Mesendoderm (in vitro differentiated cells): ENCODE results near the gene COG7.
"Not testable (repeated sequence)": the region's sequence is repeated elsewhere in the genome, so short reads cannot be mapped to it uniquely, and the experiment has no call there.

Source experiments
- DNase-seq: peaks from one replicate; pipeline ENCODE4 v3.0.0; 2013
- H2AK5ac ChIP-seq: 2 replicates; pipeline ENCODE4 v1.6.1; 2013; ENCODE audit warnings: low read length, inconsistent platforms
- H2BK120ac ChIP-seq: 2 replicates; pipeline ENCODE4 v1.6.1; 2013; ENCODE audit warnings: low read depth, mild to moderate bottlenecking, low read length, moderate library complexity, mixed read lengths
- H2BK15ac ChIP-seq: replicated peaks from 2 replicates; pipeline ENCODE4 v1.6.1; 2013; ENCODE audit warnings: low read depth, mild to moderate bottlenecking, moderate library complexity
- H2BK5ac ChIP-seq: 2 replicates; pipeline ENCODE4 v1.6.1; 2013; ENCODE audit warnings: low read length, inconsistent platforms
- H3K18ac ChIP-seq: 2 replicates; pipeline ENCODE4 v1.6.1; 2013; ENCODE audit warnings: mild to moderate bottlenecking, low read length, mixed read lengths
- H3K23ac ChIP-seq: one replicate; pipeline ENCODE4 v1.6.1; 2013; ENCODE audit warnings: low read length
- H3K27ac ChIP-seq: 2 replicates; pipeline ENCODE4 v1.5.1; 2013; ENCODE audit warnings: low read depth, mild to moderate bottlenecking, inconsistent platforms, low read length, moderate library complexity
- H3K27me3 ChIP-seq: 2 replicates; pipeline ENCODE4 v1.6.1; 2013; ENCODE audit warnings: low read length, control low read depth, mild to moderate bottlenecking, inconsistent platforms; ENCODE audit not compliant: insufficient read depth, poor library complexity
- H3K36me3 ChIP-seq: 2 replicates; pipeline ENCODE4 v1.6.1; 2013; ENCODE audit warnings: low read length, inconsistent platforms; ENCODE audit not compliant: control insufficient read depth, insufficient read depth
- H3K4ac ChIP-seq: one replicate; pipeline ENCODE4 v1.6.1; 2013; ENCODE audit warnings: low read depth, mild to moderate bottlenecking, low read length, moderate library complexity
- H3K4me1 ChIP-seq: 2 replicates; pipeline ENCODE4 v1.6.1; 2013; ENCODE audit warnings: low read depth, low read length, inconsistent platforms; ENCODE audit not compliant: control insufficient read depth
- H3K4me2 ChIP-seq: 2 replicates; pipeline ENCODE4 v1.6.1; 2013; ENCODE audit warnings: low read length
- H3K4me3 ChIP-seq: 2 replicates; pipeline ENCODE4 v1.5.1; 2013; ENCODE audit warnings: mild to moderate bottlenecking, low read length
- H3K56ac ChIP-seq: one replicate; pipeline ENCODE4 v1.6.1; 2013; ENCODE audit warnings: low read length
- H3K79me1 ChIP-seq: 2 replicates; pipeline ENCODE4 v1.6.1; 2013; ENCODE audit warnings: low read length, inconsistent platforms
- H3K79me2 ChIP-seq: 2 replicates; pipeline ENCODE4 v1.6.1; 2013; ENCODE audit warnings: mild to moderate bottlenecking, low read length; ENCODE audit not compliant: control insufficient read depth, insufficient read depth
- H3K9ac ChIP-seq: 2 replicates; pipeline ENCODE4 v1.6.1; 2013; ENCODE audit warnings: low read length, inconsistent platforms
- H4K5ac ChIP-seq: one replicate; pipeline ENCODE4 v1.6.1; 2013; ENCODE audit warnings: low read length
- H4K8ac ChIP-seq: one replicate; pipeline ENCODE4 v1.6.1; 2013; ENCODE audit warnings: low read depth, mild to moderate bottlenecking, control low read depth, low read length, moderate library complexity
- WGBS: extraction: QIAGEN DNeasy Blood & Tissue Kit; methylation state at CpG from one replicate; pipeline ENCODE4 v1.1.7; 2013; ENCODE audit warnings: low lambda C conversion rate, missing lambda C conversion rate; ENCODE audit not compliant: insufficient coverage; ENCODE audit errors: extremely low coverage; 5-methylcytosine and 5-hydroxymethylcytosine counted together

COG7 gene

GRCh38 chr16:23483492-23483891 lies 30.5 kb upstream of the COG7 start:
- not testable (repeated sequence) for H3K79me2 ChIP-seq, H3K56ac ChIP-seq, H3K4ac ChIP-seq, H3K23ac ChIP-seq, DNase-seq, H2BK5ac ChIP-seq, H3K27me3 ChIP-seq, H3K9ac ChIP-seq, H2AK5ac ChIP-seq, H2BK15ac ChIP-seq, H4K8ac ChIP-seq, H4K5ac ChIP-seq, H3K27ac ChIP-seq, H3K4me3 ChIP-seq, H3K18ac ChIP-seq, H3K4me2 ChIP-seq, H3K79me1 ChIP-seq, H2BK120ac ChIP-seq, H3K4me1 ChIP-seq
- WGBS, result no CpG with 5 or more reads among the region's 8 CpGs
- peaks cover 43% of the 10 kb centered on the region for H3K36me3 ChIP-seq

DNA sequence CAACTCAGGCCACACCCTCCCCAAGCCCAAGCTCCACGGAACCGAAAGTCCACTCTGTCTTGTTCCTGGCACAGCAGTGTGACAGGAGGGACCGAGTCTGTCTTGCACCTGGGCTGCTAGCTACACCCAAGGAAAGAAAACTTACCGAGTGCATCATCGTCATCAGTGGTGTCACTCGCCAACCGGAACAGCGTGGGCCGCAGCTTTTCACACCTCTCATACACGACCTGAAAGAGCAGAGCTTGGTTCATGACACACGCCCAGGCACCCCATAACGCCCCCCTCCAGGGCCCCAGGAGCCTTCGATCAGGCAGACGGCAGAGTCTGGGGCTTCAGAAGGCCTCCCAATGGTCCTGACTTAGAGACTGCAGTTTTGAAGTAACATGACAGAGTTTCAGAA lies 29.8 kb upstream of the COG7 start:
- WGBS, result no CpG with 5 or more reads among the region's 14 CpGs
- H3K36me3 ChIP-seq, result peaks cover 42% of the 10 kb centered on the region

GRCh38 chr16:23480257-23480656 lies 27.3 kb upstream of the COG7 start:
- no peak overlapping the region for H2BK15ac ChIP-seq
- no peaks in the 10 kb centered on the region for H3K79me2 ChIP-seq
- no CpG with 5 or more reads among the region's 4 CpGs for WGBS
- H2AK5ac ChIP-seq, result no peak overlapping the region
- no peaks in the 10 kb centered on the region for H3K4me1 ChIP-seq
- H2BK120ac ChIP-seq, result no peak overlapping the region
- H3K56ac ChIP-seq, result no peak overlapping the region
- peaks cover 31% of the 10 kb centered on the region for H3K36me3 ChIP-seq
- no peak overlapping the region for H3K9ac ChIP-seq
- H4K8ac ChIP-seq, result no peak overlapping the region
- H3K79me1 ChIP-seq, result no peaks in the 10 kb centered on the region
- H3K27ac ChIP-seq, result no peak overlapping the region
- no peak overlapping the region for H3K4me3 ChIP-seq
- DNase-seq, result no peak
- no peak overlapping the region for H3K4ac ChIP-seq
- no peak overlapping the region for H2BK5ac ChIP-seq
- H3K4me2 ChIP-seq, result no peak overlapping the region
- H4K5ac ChIP-seq, result no peak overlapping the region
- no peak overlapping the region for H3K23ac ChIP-seq
- H3K18ac ChIP-seq, result no peak overlapping the region
- no peaks in the 10 kb centered on the region for H3K27me3 ChIP-seq

More for the DNA sequence above, 29.8 kb upstream of the COG7 start:
- Histone ChIP-seq H2BK15ac (no peak overlapping the region), H3K9ac (no peak overlapping the region), H4K5ac (no peak overlapping the region), H3K23ac (no peak overlapping the region), H3K18ac (no peak overlapping the region), H3K4me2 (no peak overlapping the region), H3K79me2 (no peaks in the 10 kb centered on the region), H2BK5ac (no peak overlapping the region), H4K8ac (no peak overlapping the region), H3K4me1 (no peaks in the 10 kb centered on the region), H3K79me1 (no peaks in the 10 kb centered on the region), H3K27me3 (no peaks in the 10 kb centered on the region), H2AK5ac (no peak overlapping the region), H3K4ac (no peak overlapping the region), H3K4me3 (no peak overlapping the region), H3K27ac (no peak overlapping the region), H2BK120ac (no peak overlapping the region), H3K56ac (no peak overlapping the region)
- no peak for DNase-seq

DNA sequence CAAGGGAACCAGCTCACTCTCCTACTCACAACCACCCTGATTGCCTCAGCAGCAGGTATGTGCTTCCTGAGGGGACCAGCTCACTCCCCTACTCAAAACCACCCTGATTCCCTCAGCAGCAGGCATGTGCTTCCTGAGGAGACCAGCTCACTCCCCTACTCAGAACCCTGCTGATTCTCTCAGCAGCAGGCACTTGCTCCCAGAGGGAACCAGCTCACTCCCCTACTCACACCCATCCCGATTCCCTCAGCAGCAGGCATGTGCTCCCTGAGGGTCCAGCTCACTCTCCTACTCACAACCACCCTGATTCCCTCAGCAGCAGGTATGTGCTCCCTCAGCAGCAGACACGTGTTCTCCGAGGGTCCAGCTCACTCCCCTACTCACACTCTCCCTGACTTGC lies 26.1 kb upstream of the COG7 start:
- H3K4me2 ChIP-seq, result no peak overlapping the region
- no peak for DNase-seq
- no CpG with 5 or more reads among the region's 3 CpGs for WGBS
- no peaks in the 10 kb centered on the region for H3K4me1 ChIP-seq
- H3K27ac ChIP-seq, result no peak overlapping the region
- no peak overlapping the region for H2BK15ac ChIP-seq
- no peak overlapping the region for H3K56ac ChIP-seq
- no peaks in the 10 kb centered on the region for H3K27me3 ChIP-seq
- H4K8ac ChIP-seq, result no peak overlapping the region
- no peak overlapping the region for H2BK120ac ChIP-seq
- no peak overlapping the region for H3K4me3 ChIP-seq
- no peaks in the 10 kb centered on the region for H3K79me2 ChIP-seq
- H3K79me1 ChIP-seq, result no peaks in the 10 kb centered on the region
- H3K18ac ChIP-seq, result no peak overlapping the region
- no peak overlapping the region for H3K9ac ChIP-seq
- H2AK5ac ChIP-seq, result no peak overlapping the region
- H2BK5ac ChIP-seq, result no peak overlapping the region
- H3K4ac ChIP-seq, result no peak overlapping the region
- H3K23ac ChIP-seq, result no peak overlapping the region
- H4K5ac ChIP-seq, result no peak overlapping the region
- peaks cover 29% of the 10 kb centered on the region for H3K36me3 ChIP-seq

GRCh38 chr16:23478566-23478965 lies 25.6 kb upstream of the COG7 start:
- H2BK15ac ChIP-seq, result no peak overlapping the region
- DNase-seq, result no peak
- H3K79me1 ChIP-seq, result no peaks in the 10 kb centered on the region
- no peak overlapping the region for H3K18ac ChIP-seq
- H2BK5ac ChIP-seq, result no peak overlapping the region
- H3K4me3 ChIP-seq, result no peak overlapping the region
- no peak overlapping the region for H3K27ac ChIP-seq
- H3K4ac ChIP-seq, result no peak overlapping the region
- H3K9ac ChIP-seq, result no peak overlapping the region
- no peak overlapping the region for H4K8ac ChIP-seq
- no peak overlapping the region for H2AK5ac ChIP-seq
- no peaks in the 10 kb centered on the region for H3K27me3 ChIP-seq
- no peak overlapping the region for H4K5ac ChIP-seq
- WGBS, result no CpG with 5 or more reads among the region's 3 CpGs
- H3K79me2 ChIP-seq, result no peaks in the 10 kb centered on the region
- H3K23ac ChIP-seq, result no peak overlapping the region
- H2BK120ac ChIP-seq, result no peak overlapping the region
- H3K56ac ChIP-seq, result no peak overlapping the region
- no peaks in the 10 kb centered on the region for H3K4me1 ChIP-seq
- H3K36me3 ChIP-seq, result peaks cover 29% of the 10 kb centered on the region
- no peak overlapping the region for H3K4me2 ChIP-seq

- H4K8ac ChIP-seq, result no peak overlapping the region
- H3K4ac ChIP-seq, result no peak overlapping the region
- no peak overlapping the region for H3K23ac ChIP-seq
- DNase-seq, result no peak
- no peak overlapping the region for H2AK5ac ChIP-seq
- no peaks in the 10 kb centered on the region for H3K79me2 ChIP-seq
- no peaks in the 10 kb centered on the region for H3K4me1 ChIP-seq
- no peaks in the 10 kb centered on the region for H3K27me3 ChIP-seq
- no peak overlapping the region for H3K27ac ChIP-seq
- WGBS, result no CpG with 5 or more reads among the region's 1 CpG
- H3K4me3 ChIP-seq, result no peak overlapping the region
- H2BK15ac ChIP-seq, result no peak overlapping the region
- no peak overlapping the region for H3K9ac ChIP-seq
- no peak overlapping the region for H2BK120ac ChIP-seq
- no peak overlapping the region for H3K56ac ChIP-seq
- no peaks in the 10 kb centered on the region for H3K79me1 ChIP-seq
- no peak overlapping the region for H4K5ac ChIP-seq
- H3K18ac ChIP-seq, result no peak overlapping the region
- no peak overlapping the region for H2BK5ac ChIP-seq
- no peak overlapping the region for H3K4me2 ChIP-seq
- H3K36me3 ChIP-seq, result peaks cover 21% of the 10 kb centered on the region
These were observed 23.3 kb upstream of the COG7 start for GRCh38 chr16:23476289-23476688.
